Measurements from ENCODE around the gene MTA3. TPM values are rescaled to one million over a fixed set of nuclear protein-coding genes. Genes with fewer than 3 reads are reported as not detected.

Gene MTA3
- total RNA-seq: 32.5 and 37.4 TPM in 2 replicates

GRCh38 chr2:42568401-42569115 is at the start of gene MTA3:
Gene MTA3 (plus strand): TSS chr2:42568632. CDS start chr2:42568746, 114 bp downstream.

DNA sequence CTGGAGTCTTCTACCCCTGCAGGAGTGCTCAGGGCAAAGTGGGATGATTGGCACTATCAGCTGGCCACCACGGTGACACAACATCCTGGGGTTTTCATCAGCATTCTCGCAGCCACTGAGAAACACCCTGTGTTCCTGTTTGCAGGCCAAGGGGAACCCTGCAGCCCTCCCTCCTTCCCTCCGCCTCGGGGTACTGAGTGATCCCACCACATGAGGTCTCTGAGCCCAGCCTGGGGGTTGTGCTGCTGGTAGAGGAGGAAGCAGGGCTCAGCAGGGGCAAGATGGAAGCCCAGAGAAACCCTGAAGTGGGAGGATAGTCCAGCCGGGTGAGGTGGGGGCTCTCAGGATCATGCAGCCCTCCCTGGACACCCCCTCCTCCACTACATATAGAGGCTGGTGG is 195.7 kb downstream of the MTA3 start, which contains the start of gene OXER1:
Gene OXER1 (minus strand): TSS at position 40 of the 400 bp plus-strand sequence. CDS start 73 bp downstream, outside the sequence.

GRCh38 chr2:42792583-42793333 is 224.3 kb downstream of the MTA3 start, which contains the start of gene HAAO:
Gene HAAO (minus strand): TSS chr2:42792583. CDS start chr2:42792536, 47 bp downstream.

Small RNAs within 50 kb of the gene (small RNA-seq; reads per million reads assigned to genes)
- not detected for gene AC074375.1
- gene RNU6-137P: not detected

Other genes with a start within 250 kb of the MTA3 start
- 162 and 174 TPM in 2 replicates for gene COX7A2L, start 207.4 kb upstream of the MTA3 start, total RNA-seq
- not detected in 2 replicates for gene KCNG3, start 74.7 kb upstream of the MTA3 start, total RNA-seq
- 0.13 and 0.65 TPM in 2 replicates for gene OXER1, start 195.5 kb downstream of the MTA3 start, total RNA-seq
- gene HAAO, start 224.0 kb downstream of the MTA3 start, total RNA-seq: 4.1 and 7.1 TPM in 2 replicates

All from articular chondrocyte of knee joint (primary cell).